ENCODE data around the gene F8.

DNA sequence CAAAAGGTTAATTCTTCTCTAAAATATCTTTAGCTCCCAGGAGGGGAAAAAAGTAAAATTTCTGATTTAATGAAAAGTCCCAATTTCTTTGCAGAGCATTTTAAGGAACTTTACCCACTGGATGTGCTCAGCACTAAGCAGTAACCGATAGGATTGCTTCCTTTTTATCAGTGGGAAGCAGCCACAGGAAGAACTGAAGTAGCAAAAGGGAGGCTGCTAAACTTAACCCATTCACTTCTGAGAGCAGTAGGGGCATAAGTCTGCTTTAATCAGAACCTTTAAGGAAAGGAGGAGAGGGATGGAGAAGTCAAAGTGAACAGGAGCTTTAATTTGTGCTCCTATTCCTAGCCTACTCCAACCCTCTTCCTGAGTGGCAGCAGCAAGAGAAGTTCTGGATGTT, at the start of gene F8:
- TF ChIP-seq, protein P1, sequence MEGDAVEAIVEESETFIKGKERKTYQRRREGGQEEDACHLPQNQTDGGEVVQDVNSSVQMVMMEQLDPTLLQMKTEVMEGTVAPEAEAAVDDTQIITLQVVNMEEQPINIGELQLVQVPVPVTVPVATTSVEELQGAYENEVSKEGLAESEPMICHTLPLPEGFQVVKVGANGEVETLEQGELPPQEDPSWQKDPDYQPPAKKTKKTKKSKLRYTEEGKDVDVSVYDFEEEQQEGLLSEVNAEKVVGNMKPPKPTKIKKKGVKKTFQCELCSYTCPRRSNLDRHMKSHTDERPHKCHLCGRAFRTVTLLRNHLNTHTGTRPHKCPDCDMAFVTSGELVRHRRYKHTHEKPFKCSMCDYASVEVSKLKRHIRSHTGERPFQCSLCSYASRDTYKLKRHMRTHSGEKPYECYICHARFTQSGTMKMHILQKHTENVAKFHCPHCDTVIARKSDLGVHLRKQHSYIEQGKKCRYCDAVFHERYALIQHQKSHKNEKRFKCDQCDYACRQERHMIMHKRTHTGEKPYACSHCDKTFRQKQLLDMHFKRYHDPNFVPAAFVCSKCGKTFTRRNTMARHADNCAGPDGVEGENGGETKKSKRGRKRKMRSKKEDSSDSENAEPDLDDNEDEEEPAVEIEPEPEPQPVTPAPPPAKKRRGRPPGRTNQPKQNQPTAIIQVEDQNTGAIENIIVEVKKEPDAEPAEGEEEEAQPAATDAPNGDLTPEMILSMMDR (conservative IDR thresholded peaks at IDR 0.05), result no peak
- no peak for TF ChIP-seq ZFX (IDR thresholded peaks at IDR 0.05)
